T-cell (primary cell): Measurements from ENCODE around the gene PCDHB13. TPM values are rescaled to one million over a fixed set of nuclear protein-coding genes. Genes with fewer than 3 reads are reported as not detected.
"Not testable (repeated sequence)": the region's sequence is repeated elsewhere in the genome, so short reads cannot be mapped to it uniquely, and the experiment has no call there.

Source experiments
- ATAC-seq, 4 experiments: fragments of 200-7000 bp in 3 of 4; fragments of 150-1000 bp in 1 of 4; cut with Tn5 transposase; replicated peaks in 1 of 4; 1 replicate in 3 of 4; 2 replicates in 1 of 4; pipeline ENCODE4 v1.10.0; 2021; ENCODE audit warnings: moderate library complexity in 3 of 4, mild to moderate bottlenecking in 2 of 4, moderate number of reproducible peaks in 1 of 4
- CTCF ChIA-PET, 2 donors: fragments of 300-600 bp; sonication (Branson Sonifier 250); formaldehyde crosslinking; loops; one replicate each; lab custom pipeline; 2022; ENCODE audit warnings: antibody characterized with exemption in 2 of 2; lab: Charles Lee
- POLR2A ChIA-PET, 2 donors: fragments of 300-600 bp; sonication (Branson Sonifier 250); formaldehyde crosslinking; loops; one replicate each; lab custom pipeline; 2022; ENCODE audit warnings: antibody characterized with exemption in 2 of 2; lab: Charles Lee
- DNase-seq, 35 experiments: peaks; one replicate each; pipeline versions ENCODE4 v3.0.0 to v3.0.0-alpha.2; 2013 to 2023
- H3K27ac ChIP-seq: one replicate; pipeline ENCODE4 v1.5.1; 2013; ENCODE audit warnings: low read length
- H3K27me3 ChIP-seq, 2 experiments: replicated peaks in 1 of 2; 1 replicate in 1 of 2; 2 replicates in 1 of 2; pipeline versions ENCODE4 v1.6.1 to v1.7.0; 2013; ENCODE audit warnings: low read length in 1 of 2, mixed read lengths in 1 of 2; ENCODE audit not compliant: control insufficient read depth in 2 of 2, insufficient read depth in 2 of 2; ENCODE audit errors: extremely low read depth in 1 of 2
- H3K36me3 ChIP-seq, 2 donors: 1 replicate in 1 of 2; 2 replicates in 1 of 2; pipeline versions ENCODE4 v1.6.1 to v1.7.0; 2013; ENCODE audit warnings: low read length in 1 of 2; ENCODE audit not compliant: control insufficient read depth in 2 of 2, insufficient read depth in 1 of 2; ENCODE audit errors: extremely low read depth in 1 of 2
- H3K4me1 ChIP-seq, 2 experiments: 1 replicate in 1 of 2; 2 replicates in 1 of 2; pipeline versions ENCODE4 v1.6.1 to v1.7.0; 2013; ENCODE audit warnings: low read length in 2 of 2, mixed read lengths in 1 of 2; ENCODE audit not compliant: insufficient read depth in 2 of 2, control insufficient read depth in 1 of 2; ENCODE audit errors: extremely low read depth in 1 of 2
- H3K4me3 ChIP-seq, 2 donors: 1 replicate in 1 of 2; 2 replicates in 1 of 2; pipeline versions ENCODE4 v1.5.1 to v1.7.0; 2013; ENCODE audit warnings: mild to moderate bottlenecking in 2 of 2, low read length in 1 of 2, moderate library complexity in 1 of 2; ENCODE audit not compliant: control insufficient read depth in 1 of 2; ENCODE audit errors: extremely low read depth in 1 of 2
- H3K9me3 ChIP-seq: 2 replicates; pipeline ENCODE4 v1.7.0; 2013
- H3K27ac Mint-ChIP-seq, 2 donors: one replicate each; pipeline ENCODE4 v1.8.0; 2020 to 2021; ENCODE audit warnings: mild to moderate bottlenecking in 2 of 2, mixed read lengths in 2 of 2
- H3K27me3 Mint-ChIP-seq, 2 donors: one replicate each; pipeline ENCODE4 v1.8.0; 2021 to 2022; ENCODE audit warnings: mixed read lengths in 2 of 2
- H3K36me3 Mint-ChIP-seq: one replicate; pipeline ENCODE4 v1.8.0; 2021; ENCODE audit warnings: mixed read lengths
- H3K4me1 Mint-ChIP-seq, 3 donors: one replicate each; pipeline ENCODE4 v1.8.0; 2020 to 2022; ENCODE audit warnings: mixed read lengths in 3 of 3, mild to moderate bottlenecking in 1 of 3
- H3K4me3 Mint-ChIP-seq, 3 donors: one replicate each; pipeline ENCODE4 v1.8.0; 2020 to 2022; ENCODE audit warnings: mild to moderate bottlenecking in 3 of 3, mixed read lengths in 3 of 3, moderate library complexity in 3 of 3
- H3K9me3 Mint-ChIP-seq, 3 donors: one replicate each; pipeline ENCODE4 v1.8.0; 2020 to 2022; ENCODE audit warnings: mixed read lengths in 3 of 3
- WGBS: methylation state at CpG from one replicate; pipeline ENCODE4 v1.1.5; 2013; ENCODE audit warnings: missing lambda C conversion rate; ENCODE audit not compliant: insufficient coverage; 5-methylcytosine and 5-hydroxymethylcytosine counted together
- total RNA-seq, 35 experiments: library from RNA in 6 of 35; stranded (reverse) in 6 of 35; fragments of 120-200 nt in 1 of 35; gene quantifications; one replicate each; pipeline versions ENCODE4 v1.2.1 to v1.2.4 and lab custom pipeline; 2013 to 2026

Gene PCDHB13
- total RNA-seq, 5 donors from 2014 or later (not counting 1 experiment from before 2014, with no cell fraction given), result 0.06 TPM; not detected in 4

- H3K36me3 Mint-ChIP-seq, ATAC-seq, H3K9me3 ChIP-seq, CTCF ChIA-PET, POLR2A ChIA-PET, DNase-seq, H3K4me3 ChIP-seq, H3K27ac Mint-ChIP-seq, H3K27ac ChIP-seq, H3K4me1 Mint-ChIP-seq, H3K4me1 ChIP-seq, H3K36me3 ChIP-seq, H3K4me3 Mint-ChIP-seq: not testable (repeated sequence)
- WGBS, result 41% methylated on average over 10 of the region's 40 CpGs
- H3K9me3 Mint-ChIP-seq, result peaks cover 10 to 35% (median 30%) of the 10 kb centered on the region in 3 donors
- H3K27me3 ChIP-seq, result peaks cover 12 to 19% of the 10 kb centered on the region in 2 experiments
- H3K27me3 Mint-ChIP-seq, result peaks cover 57 to 63% of the 10 kb centered on the region in 2 donors
Measured at GRCh38 chr5:141215504-141215903, 1.8 kb downstream of the PCDHB13 start.

- H3K27ac Mint-ChIP-seq, DNase-seq, H3K4me1 Mint-ChIP-seq, H3K9me3 ChIP-seq, H3K4me3 Mint-ChIP-seq, CTCF ChIA-PET, POLR2A ChIA-PET, ATAC-seq, H3K4me1 ChIP-seq, H3K27ac ChIP-seq, H3K36me3 Mint-ChIP-seq, H3K4me3 ChIP-seq, H3K36me3 ChIP-seq: not testable (repeated sequence)
- peaks cover 10 to 34% (median 28%) of the 10 kb centered on the region in 3 donors for H3K9me3 Mint-ChIP-seq
- WGBS, result no CpG with 5 or more reads among the region's 26 CpGs
- peaks cover 12 to 17% of the 10 kb centered on the region in 2 experiments for H3K27me3 ChIP-seq
- peaks cover 57 to 64% of the 10 kb centered on the region in 2 donors for H3K27me3 Mint-ChIP-seq
Measured at GRCh38 chr5:141216035-141216434, 2.3 kb downstream of the PCDHB13 start.

GRCh38 chr5:141223112-141223783 lies 9.5 kb downstream of the PCDHB13 start, which contains the start of gene PCDHB14:
Gene PCDHB14, plus strand, starts transcription at chr5:141223343. Its CDS starts 163 bp downstream, at chr5:141223506.
- H3K9me3 Mint-ChIP-seq, result peaks cover 6 to 31% (median 25%) of the 10 kb centered on the region in 3 donors

GRCh38 chr5:141224844-141225243 lies 11.1 kb downstream of the PCDHB13 start:
- H3K4me1 ChIP-seq, H3K4me1 Mint-ChIP-seq, H3K36me3 ChIP-seq, H3K36me3 Mint-ChIP-seq, H3K4me3 ChIP-seq, H3K4me3 Mint-ChIP-seq, H3K9me3 ChIP-seq, H3K27ac ChIP-seq, POLR2A ChIA-PET, ATAC-seq, CTCF ChIA-PET, H3K27ac Mint-ChIP-seq, DNase-seq: not testable (repeated sequence)
- peaks cover 4 to 19% of the 10 kb centered on the region in 2 experiments for H3K27me3 ChIP-seq
- Mint-ChIP-seq H3K9me3 (peaks cover under 1 to 24% (median 14%) of the 10 kb centered on the region in 3 donors), H3K27me3 (peaks cover 44 to 54% of the 10 kb centered on the region in 2 donors)
- 25% methylated on average over 11 of the region's 40 CpGs for WGBS

More at GRCh38 chr5:141223112-141223783, 9.5 kb downstream of the PCDHB13 start, which contains the start of gene PCDHB14:
- H3K36me3 Mint-ChIP-seq, result peaks cover 3% of the 10 kb centered on the region
- no peaks in the 10 kb centered on the region for H3K9me3 ChIP-seq
- H3K27me3 Mint-ChIP-seq, result peaks cover 57 to 64% of the 10 kb centered on the region in 2 donors
- peaks cover 4 to 24% of the 10 kb centered on the region in 2 experiments for H3K27me3 ChIP-seq
- H3K27ac ChIP-seq, result no peak within 1 kb of the TSS
- DNase-seq (peak in 1 of 35 experiments; percentile 40), ATAC-seq (no peak)
- H3K4me1 Mint-ChIP-seq, result peaks cover 0 to 7% (median 6%) of the 10 kb centered on the region in 3 donors
- H3K4me1 ChIP-seq, result no peaks in the 10 kb centered on the region
- WGBS, result 29% methylated on average over 14 of the region's 15 CpGs
- CTCF ChIA-PET, result interaction anchor here (1.2 to 1.5 kb wide), 4 partner anchors 9 to 341 kb away, joined by 3 to 16 read pairs (median 4); no protein-coding TSS in a partner anchor
- H3K4me3 ChIP-seq, result no peak within 1 kb of the TSS
- H3K27ac Mint-ChIP-seq, result no peak within 1 kb of the TSS
- POLR2A ChIA-PET, result no interaction called here
- peak within 1 kb of the TSS in 2 of 3 donors; percentile 4 to 26 for H3K4me3 Mint-ChIP-seq
- H3K36me3 ChIP-seq, result no peaks in the 10 kb centered on the region

GRCh38 chr5:141225421-141225820 lies 11.7 kb downstream of the PCDHB13 start:
- H3K36me3 Mint-ChIP-seq, H3K4me3 ChIP-seq, H3K4me1 Mint-ChIP-seq, H3K4me1 ChIP-seq, H3K4me3 Mint-ChIP-seq, H3K27ac ChIP-seq, DNase-seq, H3K27ac Mint-ChIP-seq, H3K36me3 ChIP-seq, POLR2A ChIA-PET, CTCF ChIA-PET, H3K9me3 ChIP-seq, ATAC-seq: not testable (repeated sequence)
- 47% methylated on average over 11 of the region's 30 CpGs for WGBS
- peaks cover 4 to 19% of the 10 kb centered on the region in 2 experiments for H3K27me3 ChIP-seq
- Mint-ChIP-seq H3K27me3 (peaks cover 38 to 48% of the 10 kb centered on the region in 2 donors), H3K9me3 (peaks cover 0 to 18% (median 10%) of the 10 kb centered on the region in 3 donors)

GRCh38 chr5:141234109-141234667 lies 20.5 kb downstream of the PCDHB13 start:
- H3K27ac ChIP-seq, result no peak overlapping the region
- DNase-seq (no peak), ATAC-seq (no peak)
- Mint-ChIP-seq H3K4me1 (no peaks in the 10 kb centered on the region), H3K9me3 (peaks cover 10 to 38% (median 37%) of the 10 kb centered on the region in 3 donors), H3K27me3 (peaks cover 35 to 43% of the 10 kb centered on the region in 2 donors), H3K4me3 (no peak overlapping the region), H3K36me3 (peaks cover 3% of the 10 kb centered on the region), H3K27ac (no peak overlapping the region)
- ChIA-PET POLR2A (no interaction called here), CTCF (no interaction called here)
- H3K27me3 ChIP-seq, result peaks cover 0 to 20% of the 10 kb centered on the region in 2 experiments
- H3K36me3 ChIP-seq, result no peaks in the 10 kb centered on the region
- no peaks in the 10 kb centered on the region for H3K4me1 ChIP-seq
- 16% methylated on average over 12 of the region's 15 CpGs for WGBS
- H3K4me3 ChIP-seq, result no peak overlapping the region
- H3K9me3 ChIP-seq, result no peaks in the 10 kb centered on the region
